ENCODE measurements around the gene NIPA2. TPM values are rescaled to one million over a fixed set of nuclear protein-coding genes. Genes with fewer than 3 reads are reported as not detected.

NIPA2 gene
- total RNA-seq, 1 experiment from 2014 or later = 135 TPM

GRCh38 chr15:22839046-22839695 lies 705 bp downstream of the NIPA2 start:
- DNase-seq (ENCODE audit: low read depth) = no peak

GRCh38 chr15:22844421-22845288 lies 6.2 kb downstream of the NIPA2 start:
- no peak for DNase-seq (ENCODE audit: low read depth)

- no peak for DNase-seq (ENCODE audit: low read depth)
Observed at GRCh38 chr15:22845289-22845900, 6.9 kb downstream of the NIPA2 start.

GRCh38 chr15:22846073-22846472 lies 7.6 kb downstream of the NIPA2 start:
- DNase-seq (ENCODE audit: low read depth) = no peak

- DNase-seq (ENCODE audit: low read depth) = no peak
Observed at GRCh38 chr15:22850055-22850454, 11.6 kb downstream of the NIPA2 start.

GRCh38 chr15:22851513-22851912 lies 13.0 kb downstream of the NIPA2 start:
- no peak for DNase-seq (ENCODE audit: low read depth)

GRCh38 chr15:22855791-22856190 lies 17.3 kb downstream of the NIPA2 start:
- no peak for DNase-seq (ENCODE audit: low read depth)

- no peak for DNase-seq (ENCODE audit: low read depth)
Observed at GRCh38 chr15:22856659-22857058, 18.2 kb downstream of the NIPA2 start.

GRCh38 chr15:22861161-22861560 lies 22.7 kb downstream of the NIPA2 start:
- no peak for DNase-seq (ENCODE audit: low read depth)

- no peak for DNase-seq (ENCODE audit: low read depth)
Observed at GRCh38 chr15:22863356-22863755, 24.9 kb downstream of the NIPA2 start.

- peak; percentile 79 for DNase-seq (ENCODE audit: low read depth)
Observed at GRCh38 chr15:22866079-22866478, 27.6 kb downstream of the NIPA2 start.

GRCh38 chr15:22867886-22868285 lies 29.4 kb downstream of the NIPA2 start:
- DNase-seq (ENCODE audit: low read depth) = no peak

GRCh38 chr15:22868495-22868894 lies 30.0 kb downstream of the NIPA2 start:
- DNase-seq (ENCODE audit: low read depth) = no peak

- no peak for DNase-seq (ENCODE audit: low read depth)
Observed at GRCh38 chr15:22868928-22869327, 30.5 kb downstream of the NIPA2 start.

GRCh38 chr15:22869856-22870255 lies 31.4 kb downstream of the NIPA2 start:
- no peak for DNase-seq (ENCODE audit: low read depth)

- DNase-seq (ENCODE audit: low read depth) = no peak
Observed at GRCh38 chr15:22870865-22871264, 32.4 kb downstream of the NIPA2 start.

GRCh38 chr15:22871481-22872086 lies 33.1 kb downstream of the NIPA2 start:
- no peak for DNase-seq (ENCODE audit: low read depth)

- peak; percentile 8 for DNase-seq (ENCODE audit: low read depth)
Observed at GRCh38 chr15:22872936-22873701, 34.7 kb downstream of the NIPA2 start.

GRCh38 chr15:22873841-22874240 lies 35.4 kb downstream of the NIPA2 start:
- DNase-seq (ENCODE audit: low read depth) = no peak

- no peak for DNase-seq (ENCODE audit: low read depth)
Observed at GRCh38 chr15:22874256-22874655, 35.8 kb downstream of the NIPA2 start.

- no peak for DNase-seq (ENCODE audit: low read depth)
Observed at GRCh38 chr15:22874966-22875365, 36.5 kb downstream of the NIPA2 start.

- no peak for DNase-seq (ENCODE audit: low read depth)
Observed at GRCh38 chr15:22877117-22877516, 38.7 kb downstream of the NIPA2 start.

Measured in RPMI7951 (cell line).